Measurements from ENCODE around the gene SDE2.
A peak's percentile ranks its signal among the peaks of the same experiment; 100 is the strongest.

SDE2 gene

DNA sequence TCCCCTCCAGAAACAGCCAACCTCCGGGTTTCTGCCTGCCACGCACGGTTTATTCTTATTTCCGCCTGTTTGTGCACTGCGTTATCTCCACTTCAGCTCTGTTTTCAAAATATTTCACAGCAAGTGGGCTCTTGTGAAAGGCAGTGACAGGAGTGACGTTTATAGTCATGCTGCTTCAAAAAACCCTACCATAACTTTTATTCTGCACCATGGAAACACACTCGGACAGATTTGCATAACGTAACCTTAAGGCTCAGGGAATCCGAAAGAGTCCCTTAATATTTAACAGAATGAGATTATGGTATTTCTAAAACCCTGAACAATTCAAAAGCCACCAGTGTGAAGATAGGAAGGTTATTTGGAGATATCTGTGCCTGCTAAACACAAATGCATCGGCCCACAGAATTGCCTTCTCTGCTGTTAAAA lies 782 bp upstream of the SDE2 start:
- peak overlapping the region; percentile 41 for H3K4me3 ChIP-seq (ENCODE audit: low read depth, low read length)
- TF ChIP-seq, protein P1, sequence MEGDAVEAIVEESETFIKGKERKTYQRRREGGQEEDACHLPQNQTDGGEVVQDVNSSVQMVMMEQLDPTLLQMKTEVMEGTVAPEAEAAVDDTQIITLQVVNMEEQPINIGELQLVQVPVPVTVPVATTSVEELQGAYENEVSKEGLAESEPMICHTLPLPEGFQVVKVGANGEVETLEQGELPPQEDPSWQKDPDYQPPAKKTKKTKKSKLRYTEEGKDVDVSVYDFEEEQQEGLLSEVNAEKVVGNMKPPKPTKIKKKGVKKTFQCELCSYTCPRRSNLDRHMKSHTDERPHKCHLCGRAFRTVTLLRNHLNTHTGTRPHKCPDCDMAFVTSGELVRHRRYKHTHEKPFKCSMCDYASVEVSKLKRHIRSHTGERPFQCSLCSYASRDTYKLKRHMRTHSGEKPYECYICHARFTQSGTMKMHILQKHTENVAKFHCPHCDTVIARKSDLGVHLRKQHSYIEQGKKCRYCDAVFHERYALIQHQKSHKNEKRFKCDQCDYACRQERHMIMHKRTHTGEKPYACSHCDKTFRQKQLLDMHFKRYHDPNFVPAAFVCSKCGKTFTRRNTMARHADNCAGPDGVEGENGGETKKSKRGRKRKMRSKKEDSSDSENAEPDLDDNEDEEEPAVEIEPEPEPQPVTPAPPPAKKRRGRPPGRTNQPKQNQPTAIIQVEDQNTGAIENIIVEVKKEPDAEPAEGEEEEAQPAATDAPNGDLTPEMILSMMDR (IDR thresholded peaks at IDR 0.05; ENCODE audit: low read depth, low read length): no peak

DNA sequence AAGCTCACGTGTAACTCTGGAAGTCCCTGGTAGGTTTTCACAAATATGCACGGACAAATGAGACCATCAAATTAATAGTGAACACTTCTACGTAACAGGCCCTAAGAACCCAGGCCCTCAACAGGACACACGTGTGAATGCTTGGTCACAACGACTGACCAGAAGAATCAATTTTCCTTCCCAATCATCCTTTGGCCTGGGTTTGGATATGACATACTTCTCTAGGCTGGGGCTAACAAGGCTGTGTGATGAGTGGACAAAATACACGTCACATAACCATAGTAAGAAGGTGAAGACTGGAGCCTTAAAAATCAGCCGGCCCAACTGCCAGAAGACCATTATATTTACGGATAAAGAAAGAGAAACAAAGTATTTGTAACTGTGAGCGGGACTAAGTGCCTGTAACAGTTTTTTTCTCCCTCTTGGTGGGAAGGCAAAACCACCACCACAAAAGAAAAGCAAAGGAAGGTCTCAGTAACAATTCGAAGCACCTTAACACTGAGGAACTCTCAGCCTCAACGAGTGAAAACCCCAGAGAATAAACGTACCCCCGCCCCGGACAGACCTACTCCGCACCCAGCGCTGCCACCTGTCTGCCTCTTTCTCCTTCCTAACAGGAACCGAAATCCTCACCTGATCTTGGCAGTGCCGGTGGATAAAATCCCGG lies 450 bp downstream of the SDE2 start:
- H3K4me3 ChIP-seq (ENCODE audit: low read depth, low read length): peak overlapping the region; percentile 99
- TF ChIP-seq, protein P1 (IDR thresholded peaks at IDR 0.05; ENCODE audit: low read depth, low read length): no peak

DNA sequence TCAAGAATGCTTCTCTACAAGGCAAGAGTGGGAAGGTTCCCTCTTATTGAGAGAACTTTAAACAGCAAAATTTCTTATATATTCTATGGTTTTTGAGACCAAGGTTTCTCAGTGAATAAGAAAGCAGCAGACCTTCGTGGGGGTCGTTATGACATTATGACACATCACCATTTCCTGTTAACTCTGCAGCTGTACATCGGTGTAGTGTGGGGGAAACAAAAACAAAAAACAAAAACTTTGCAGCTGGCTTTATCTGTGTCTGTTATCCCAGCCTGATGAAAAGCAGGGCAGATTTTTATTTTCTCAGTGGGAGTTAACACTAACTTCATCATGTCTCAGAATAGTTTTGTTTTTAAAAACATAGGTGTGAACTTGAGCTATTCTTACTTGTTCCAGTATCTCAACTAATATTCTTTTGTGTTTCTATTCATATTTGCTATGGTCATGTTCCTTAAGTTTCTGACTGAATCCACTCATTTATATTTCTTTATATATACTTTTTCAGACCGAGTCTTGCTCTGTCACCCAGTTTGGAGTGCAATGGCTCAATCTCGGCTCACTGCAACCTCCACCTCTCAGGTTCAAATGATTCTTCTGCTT lies 2.1 kb downstream of the SDE2 start:
- TF ChIP-seq, protein P1 (IDR thresholded peaks at IDR 0.05; ENCODE audit: low read depth, low read length): no peak
- H3K4me3 ChIP-seq (ENCODE audit: low read depth, low read length): no peak overlapping the region

DNA sequence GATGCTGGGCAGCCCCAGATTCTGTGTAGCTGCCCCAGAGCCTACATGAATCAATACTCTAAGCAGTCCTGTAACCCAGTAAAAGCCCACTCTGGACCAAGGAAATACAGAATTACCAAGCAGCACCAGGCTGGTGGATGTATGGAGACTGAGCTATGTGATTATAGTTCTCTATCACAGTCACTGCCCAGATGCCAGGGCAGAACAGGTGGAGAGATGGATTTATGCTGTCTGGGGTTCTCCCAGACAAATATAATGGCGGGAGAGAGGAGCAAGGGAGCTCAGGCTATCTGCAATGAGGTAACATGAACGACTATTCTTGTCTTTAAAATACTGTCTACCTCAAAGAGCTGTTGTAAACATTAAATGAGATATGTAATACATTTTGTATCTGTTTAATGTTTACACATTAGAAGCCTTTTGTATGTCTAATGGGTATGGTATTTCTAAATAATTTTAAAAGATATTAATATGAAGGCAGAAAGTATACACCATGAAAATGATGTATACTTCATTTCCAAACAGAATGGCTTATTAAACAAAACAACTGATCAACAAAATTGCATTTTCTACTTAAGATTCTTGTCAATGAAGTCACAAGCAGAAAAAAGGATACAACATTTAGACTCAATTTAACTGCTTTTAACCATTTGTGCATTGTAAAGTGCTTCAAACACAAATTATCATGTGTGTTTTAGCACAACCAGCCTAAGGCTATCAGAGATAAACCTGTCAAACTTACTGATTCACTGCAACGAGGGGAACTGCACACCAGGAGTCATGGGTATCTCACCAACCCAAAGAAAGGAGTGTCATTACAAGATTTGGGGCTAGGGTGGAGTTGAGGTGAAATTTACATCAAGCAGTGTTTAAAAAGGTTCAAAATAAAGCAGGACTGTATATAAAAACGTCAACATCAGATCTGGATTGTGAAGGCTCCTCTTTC lies 3.0 kb downstream of the SDE2 start:
- TF ChIP-seq, protein P1 (IDR thresholded peaks at IDR 0.05; ENCODE audit: low read depth, low read length): no peak
- no peak overlapping the region for H3K4me3 ChIP-seq (ENCODE audit: low read depth, low read length)

DNA sequence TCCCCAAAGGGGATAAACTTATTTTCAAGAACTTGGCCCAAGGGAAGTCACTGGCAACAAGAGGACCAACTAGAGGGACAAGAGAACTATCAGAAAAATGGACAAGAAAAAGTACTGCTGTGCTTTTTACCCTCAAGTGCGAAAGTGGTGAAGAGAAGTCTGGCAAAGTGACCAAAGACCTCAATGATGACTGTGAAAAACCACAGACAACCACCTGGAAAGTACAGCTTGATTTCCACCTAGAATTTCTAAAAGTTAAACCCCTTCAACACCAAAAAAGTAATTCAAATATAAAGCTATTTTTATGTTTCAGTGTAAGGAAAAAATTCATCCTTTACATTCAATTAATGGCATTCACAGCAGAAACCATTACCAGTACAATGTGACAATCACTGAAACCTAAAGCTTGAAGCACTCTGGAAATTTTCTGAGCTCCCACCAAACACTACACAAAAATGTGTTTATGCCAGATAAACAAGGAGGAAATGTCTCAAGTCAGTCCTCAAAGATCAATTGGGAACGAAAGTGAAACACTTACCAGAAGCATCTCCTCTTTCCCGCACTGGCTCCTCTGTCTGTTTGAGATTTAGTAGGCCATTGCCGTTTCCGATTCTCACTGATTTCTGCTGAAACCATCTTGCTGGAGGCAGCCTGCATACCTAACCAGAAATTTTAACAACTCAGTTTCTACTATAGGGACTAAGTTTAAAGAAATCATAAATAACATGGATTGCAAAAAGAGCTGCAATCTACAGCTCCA lies 8.3 kb downstream of the SDE2 start:
- no peak overlapping the region for H3K4me3 ChIP-seq (ENCODE audit: low read depth, low read length)
- TF ChIP-seq, protein P1 (IDR thresholded peaks at IDR 0.05; ENCODE audit: low read depth, low read length): no peak

DNA sequence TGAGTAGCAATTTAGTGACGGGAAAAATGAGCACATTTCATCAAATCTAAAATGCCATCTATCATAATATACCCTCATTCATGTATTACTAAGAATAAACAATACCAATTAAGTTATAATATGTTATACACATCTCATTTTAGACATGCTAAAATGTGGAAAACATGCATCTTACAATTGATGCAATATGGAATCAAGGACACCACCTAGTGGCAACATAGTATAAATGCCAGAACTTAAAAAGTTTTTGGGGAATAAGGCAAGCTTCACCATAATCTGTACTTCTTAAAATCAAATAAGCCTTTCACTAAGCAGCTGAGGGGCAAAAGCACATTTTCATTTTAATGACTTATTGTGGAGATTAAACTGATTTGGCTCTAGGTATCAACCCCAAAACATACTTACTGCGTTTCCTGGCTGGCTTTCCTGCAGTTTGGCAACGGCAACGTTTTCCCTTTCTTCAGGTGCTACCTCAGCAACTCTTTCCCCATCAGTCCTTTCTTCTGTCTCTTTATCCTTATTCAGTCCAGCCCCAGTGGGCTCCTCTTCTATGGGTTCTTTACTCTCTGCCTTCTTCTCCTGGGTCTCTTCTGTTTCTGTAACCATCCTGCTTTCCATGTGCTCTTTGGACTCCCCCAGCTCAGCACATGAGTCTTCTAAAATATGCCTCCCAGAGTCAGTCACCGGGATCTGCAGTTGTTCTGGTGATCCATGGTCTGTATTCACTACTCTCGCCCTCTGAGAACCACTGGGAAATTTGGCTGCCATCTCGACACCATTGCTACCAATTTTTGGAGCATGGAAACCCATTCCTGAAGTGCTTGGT lies 11.4 kb downstream of the SDE2 start:
- TF ChIP-seq, protein P1 (IDR thresholded peaks at IDR 0.05; ENCODE audit: low read depth, low read length): peak; percentile 39; the same call in 1 of the 2 replicates
- H3K4me3 ChIP-seq (ENCODE audit: low read depth, low read length): no peak overlapping the region
